CD1c-positive myeloid dendritic cell (primary cell): ENCODE measurements around the gene MESD.

Source experiments
- DNase-seq: peaks from one replicate; pipeline ENCODE4 v3.0.0-alpha.2; 2016; ENCODE audit errors: extremely low spot score

Gene MESD

GRCh38 chr15:80937718-80938117 lies 51.9 kb downstream of the MESD start:
- no peak for DNase-seq

DNA sequence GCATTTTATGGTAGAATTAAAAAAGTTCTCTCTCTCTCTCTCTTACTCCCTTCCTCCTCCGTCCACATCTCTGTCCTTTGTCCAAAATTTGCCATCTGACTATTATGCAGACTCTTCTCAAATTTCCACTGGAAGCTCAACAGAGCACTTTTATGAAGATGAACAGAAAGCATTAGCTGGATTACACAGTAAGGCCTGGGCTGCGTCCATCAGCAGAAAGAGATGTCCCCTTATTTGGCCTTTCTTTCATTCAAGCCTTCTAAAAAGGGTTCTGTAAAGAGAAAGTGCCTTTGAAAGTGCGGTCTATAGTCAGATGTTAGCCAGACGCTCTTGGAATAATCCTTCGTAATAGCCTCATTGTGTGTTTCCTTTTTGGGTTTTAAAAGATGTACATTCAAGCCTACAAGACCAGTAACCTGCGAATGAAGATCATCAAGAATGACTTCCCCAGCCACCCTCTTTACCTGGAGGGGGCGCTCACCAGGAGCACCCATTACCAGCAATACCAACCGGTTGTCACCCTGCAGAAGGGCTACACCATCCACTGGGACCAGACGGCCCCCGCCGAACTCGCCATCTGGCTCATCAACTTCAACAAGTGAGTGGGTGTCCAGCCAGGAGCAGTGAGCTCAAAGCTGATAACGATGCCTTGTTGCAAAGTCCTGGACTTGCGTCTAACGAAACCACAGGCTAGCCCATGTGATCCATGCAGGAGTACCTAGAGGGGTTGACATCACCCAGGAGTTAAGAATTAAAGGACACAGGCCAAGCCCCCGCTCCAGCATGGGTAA lies 53.1 kb downstream of the MESD start:
- no peak for DNase-seq

DNA sequence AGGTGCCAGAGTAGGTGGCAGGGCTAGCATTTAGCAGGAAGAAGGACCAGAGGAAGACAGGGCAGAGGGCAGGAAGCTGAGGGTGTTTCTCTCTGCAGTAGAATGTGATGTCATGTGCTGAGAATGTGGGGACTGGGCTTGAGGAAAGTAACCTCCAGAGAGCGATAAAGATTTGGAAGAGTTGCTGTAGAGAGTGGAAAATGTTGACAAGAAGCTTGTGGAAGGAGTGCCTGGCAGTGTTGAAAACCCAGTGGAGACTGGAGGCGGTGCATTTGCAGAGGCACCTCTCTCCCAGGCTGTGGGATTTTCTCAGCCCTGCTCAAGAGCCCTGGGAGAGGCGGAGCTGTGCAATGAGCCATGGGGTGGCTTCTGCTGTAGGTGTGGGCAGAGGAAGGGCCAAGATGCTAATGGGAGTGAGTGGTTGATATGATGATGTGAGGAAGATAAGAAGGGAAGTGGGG lies 54.8 kb downstream of the MESD start:
- no peak for DNase-seq

GRCh38 chr15:80932989-80933388 lies 56.6 kb downstream of the MESD start:
- no peak for DNase-seq

GRCh38 chr15:80932513-80932815 lies 57.2 kb downstream of the MESD start:
- DNase-seq, result no peak

- no peak for DNase-seq
Measured at GRCh38 chr15:80931721-80932512, 57.7 kb downstream of the MESD start.

DNA sequence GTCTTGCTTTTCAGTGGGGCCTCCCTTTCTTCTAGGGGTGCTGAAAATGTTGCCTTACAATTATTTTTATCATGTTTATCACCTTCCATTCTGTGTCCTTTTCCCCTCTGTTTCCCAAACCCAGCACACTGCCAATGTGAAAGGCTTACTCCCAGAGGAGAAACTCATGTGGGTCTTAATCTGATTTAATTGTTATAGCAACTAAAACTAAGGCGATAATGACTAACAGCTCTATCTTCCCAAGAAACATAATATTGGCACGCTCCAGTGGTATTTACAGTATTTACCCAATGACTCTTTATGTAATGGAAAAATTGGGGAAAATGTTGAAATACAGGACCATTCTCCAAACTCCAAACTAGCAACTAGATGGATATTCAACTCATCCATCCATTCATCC lies 58.4 kb downstream of the MESD start:
- no peak for DNase-seq

- no peak for DNase-seq
Measured at GRCh38 chr15:80929689-80930088, 59.9 kb downstream of the MESD start.

DNA sequence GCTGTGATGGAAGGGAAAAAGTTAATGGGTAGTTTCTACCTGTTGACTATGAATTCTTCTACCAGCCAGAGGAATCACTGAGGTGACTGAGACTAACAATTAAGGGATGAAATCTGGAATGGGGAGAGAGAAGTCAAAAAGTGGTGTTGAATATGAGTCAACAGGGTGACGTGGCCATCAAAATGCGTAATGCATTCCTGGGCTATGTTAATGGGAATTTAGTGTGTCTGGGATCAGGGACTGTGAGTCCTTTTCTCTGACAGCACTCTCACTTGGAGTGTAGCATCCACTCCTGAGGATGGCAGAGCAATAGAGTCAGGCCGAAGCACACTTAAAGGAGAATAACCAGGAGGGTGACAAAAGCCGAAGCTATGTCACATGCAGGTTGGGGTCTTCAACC lies 60.4 kb downstream of the MESD start:
- no peak for DNase-seq

- DNase-seq, result no peak
Measured at GRCh38 chr15:80926126-80926525, 63.5 kb downstream of the MESD start.

DNA sequence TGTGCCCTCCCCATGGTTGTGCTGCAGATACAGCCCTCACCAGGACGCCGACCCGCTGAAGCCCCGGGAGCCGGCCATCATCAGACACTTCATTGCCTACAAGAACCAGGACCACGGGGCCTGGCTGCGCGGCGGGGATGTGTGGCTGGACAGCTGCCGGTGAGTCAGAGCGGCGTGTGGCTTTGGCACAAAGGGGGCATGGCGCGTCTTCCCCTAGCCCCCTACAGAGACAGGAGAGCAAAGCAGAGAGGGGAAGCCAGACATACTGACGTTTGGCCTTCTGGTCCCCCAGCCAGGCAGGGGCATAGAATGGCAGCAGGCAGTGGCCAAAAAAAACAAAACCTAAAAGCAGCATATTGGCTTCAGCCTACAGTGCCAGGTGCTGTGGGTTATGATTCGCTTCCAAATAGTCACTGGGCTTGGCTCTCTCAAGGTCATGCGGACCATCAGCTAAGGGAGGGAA lies 64.0 kb downstream of the MESD start:
- no peak for DNase-seq

- no peak for DNase-seq
Measured at GRCh38 chr15:80924278-80924677, 65.3 kb downstream of the MESD start.

DNA sequence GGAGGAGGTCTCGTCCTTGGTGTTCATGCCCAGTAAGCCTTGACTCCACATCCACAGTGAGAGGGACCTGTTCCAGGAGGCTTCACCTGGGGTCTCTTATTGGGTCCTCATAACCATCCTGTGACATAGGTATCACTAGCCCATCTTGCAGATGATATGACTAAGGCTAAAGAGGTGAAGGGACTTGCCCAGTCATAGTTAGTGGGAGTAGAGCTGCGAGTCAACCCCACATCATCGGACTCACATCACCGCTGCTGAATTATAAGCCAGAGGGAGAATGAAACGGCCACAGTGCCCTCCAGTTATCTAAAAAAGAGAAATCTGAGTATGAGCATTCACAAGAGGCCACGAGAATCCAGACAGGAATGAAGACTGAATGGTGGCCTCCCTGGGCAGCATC lies 66.0 kb downstream of the MESD start:
- DNase-seq, result no peak

DNA sequence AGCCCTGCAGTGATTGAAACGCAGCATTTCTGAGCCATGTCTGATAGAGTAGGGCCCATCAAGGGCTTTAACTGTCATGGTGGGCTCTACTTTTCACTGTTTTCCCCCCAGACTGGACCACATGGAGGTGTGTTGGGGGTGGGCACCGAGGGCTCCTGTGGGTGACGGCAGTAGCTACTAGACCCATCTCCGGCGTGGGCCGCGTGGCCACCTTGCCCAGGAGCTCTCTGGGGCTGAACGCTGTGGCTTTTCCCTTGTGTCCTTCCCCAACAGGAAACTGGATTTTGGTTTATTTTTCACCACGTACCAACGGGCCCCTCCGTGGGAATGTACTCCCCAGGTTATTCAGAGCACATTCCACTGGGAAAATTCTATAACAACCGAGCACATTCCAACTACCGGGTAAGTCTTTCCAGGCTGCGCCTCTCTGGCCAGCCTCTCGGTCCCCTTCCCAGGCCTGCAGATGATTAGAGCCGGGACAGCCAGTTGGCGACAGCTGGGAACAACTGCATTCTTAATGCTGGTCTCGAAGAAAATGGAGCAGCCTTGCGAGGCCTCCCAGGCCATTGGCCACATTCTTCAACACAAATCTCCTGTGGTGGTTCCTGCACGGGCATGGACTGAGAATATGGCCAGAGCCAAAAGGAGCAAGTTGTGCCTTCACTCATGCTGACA lies 67.7 kb downstream of the MESD start:
- DNase-seq, result no peak

DNA sequence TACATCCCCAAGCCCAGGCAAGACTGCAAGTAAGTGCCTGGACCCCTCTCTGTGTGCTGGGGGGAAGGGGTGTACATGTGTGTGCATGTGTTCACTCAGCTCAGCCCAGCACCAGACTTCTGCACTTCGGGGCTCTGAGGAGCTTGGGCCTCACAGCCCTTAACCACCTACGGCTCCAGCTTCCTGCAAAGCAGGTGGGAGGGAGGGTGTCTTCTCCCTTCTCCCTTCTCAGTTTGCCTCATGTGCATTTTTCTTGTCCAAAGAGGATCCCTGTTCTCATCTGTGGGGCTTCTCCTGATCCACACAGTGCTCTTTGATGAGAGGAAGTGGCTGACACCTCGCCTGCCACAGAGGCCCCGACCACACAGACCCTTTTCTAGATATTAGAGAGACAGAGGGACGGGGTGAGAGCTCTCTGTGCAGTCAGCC lies 69.3 kb downstream of the MESD start:
- no peak for DNase-seq

DNA sequence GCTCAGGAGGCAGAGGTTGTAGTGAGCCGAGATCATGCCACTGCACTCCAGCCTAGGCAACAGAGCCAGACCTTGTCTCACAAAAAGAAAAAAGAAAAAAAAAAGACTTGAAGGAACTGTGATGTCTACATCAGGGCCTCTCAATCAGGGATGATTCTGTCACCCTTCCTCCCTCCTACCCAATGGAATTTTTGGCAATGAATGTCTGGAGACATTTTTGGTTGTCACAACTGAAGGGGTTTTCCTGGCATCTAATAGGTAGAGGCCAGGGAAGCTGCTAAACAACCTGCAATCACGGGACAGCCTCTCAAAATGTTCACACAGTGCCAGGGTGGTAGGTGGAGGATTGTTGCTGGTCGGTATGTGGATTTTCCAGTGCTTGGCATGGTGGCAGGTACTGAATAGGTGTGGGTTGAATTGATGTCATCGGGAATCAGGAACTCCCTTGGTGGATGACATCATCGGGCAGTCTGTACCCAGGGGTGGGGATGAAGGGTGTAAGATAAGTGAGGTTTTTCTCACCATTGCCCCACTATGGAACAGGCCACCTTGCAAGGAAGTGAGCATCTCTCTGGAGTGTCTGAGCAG lies 71.3 kb downstream of the MESD start:
- DNase-seq, result no peak

DNA sequence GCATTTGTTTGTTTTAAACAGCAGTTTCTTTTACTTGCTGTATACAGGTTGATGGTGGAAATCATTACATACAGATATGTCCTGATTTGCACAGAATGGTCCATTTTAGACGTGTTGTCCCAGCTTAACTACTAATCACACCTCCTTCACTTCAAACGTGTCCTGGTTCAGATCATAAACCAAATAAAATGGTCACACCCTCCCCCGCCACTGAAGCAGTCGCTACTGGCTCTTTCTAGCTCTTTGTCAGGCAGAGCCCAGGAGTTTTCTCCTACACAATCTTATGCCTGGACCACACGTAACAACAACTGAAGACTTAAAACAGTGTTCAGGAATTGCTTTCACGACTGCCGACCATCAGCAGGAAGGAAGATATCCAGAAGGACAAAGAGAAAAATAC lies 73.6 kb downstream of the MESD start:
- DNase-seq, result no peak

DNA sequence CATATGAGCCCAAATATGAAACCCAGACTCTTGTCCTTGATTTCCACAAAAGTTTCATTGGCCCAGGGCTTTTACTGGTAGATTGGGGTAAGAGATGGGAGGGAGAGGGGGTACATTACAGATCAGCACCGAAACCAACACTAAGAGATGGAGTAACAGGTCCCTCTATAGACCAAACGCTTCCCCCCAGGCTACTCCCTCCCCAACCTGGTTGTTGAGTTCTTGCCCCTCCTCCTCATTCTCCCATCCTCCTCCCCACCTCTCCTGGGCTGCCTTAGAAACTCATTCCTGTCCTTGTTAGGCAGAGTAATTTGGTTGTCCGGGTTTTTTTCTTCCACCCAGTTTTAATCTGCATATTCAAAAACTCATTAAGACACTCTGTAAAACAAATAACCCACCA lies 74.1 kb downstream of the MESD start:
- DNase-seq, result no peak

- no peak for DNase-seq
Measured at GRCh38 chr15:80913541-80913940, 76.1 kb downstream of the MESD start.

GRCh38 chr15:80912673-80913072 lies 76.9 kb downstream of the MESD start:
- DNase-seq, result no peak

GRCh38 chr15:80911821-80912220 lies 77.8 kb downstream of the MESD start:
- DNase-seq, result no peak

- no peak for DNase-seq
Measured at GRCh38 chr15:80906159-80906766, 83.4 kb downstream of the MESD start.
